ENCODE results near the gene SPRED2.
A peak's percentile ranks its signal among the peaks of the same experiment; 100 is the strongest.

The SPRED2 gene

GRCh38 chr2:65311596-65311995 lies 120.8 kb downstream of the SPRED2 start:
- DNase-seq (ENCODE audit: low read depth, low spot score) = no peak

DNA sequence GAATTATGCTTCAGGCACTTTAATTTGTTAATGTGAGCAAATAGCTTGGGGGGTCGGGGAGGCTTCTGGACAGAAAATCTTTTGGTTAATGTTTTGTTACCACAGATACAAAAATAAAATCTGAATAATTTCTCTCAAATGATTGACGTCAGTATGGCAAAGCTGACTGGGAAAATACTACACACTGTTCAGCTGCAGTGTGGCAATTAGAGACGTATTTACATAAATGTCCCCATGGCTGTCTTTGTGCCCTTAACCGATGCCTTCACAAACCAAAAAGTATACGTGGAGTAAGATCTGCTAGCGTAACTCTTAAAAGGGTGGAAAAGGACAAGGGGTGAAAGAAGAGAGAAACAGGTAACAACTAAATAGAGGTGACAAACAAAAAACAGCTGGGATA lies 121.3 kb downstream of the SPRED2 start:
- no peak for DNase-seq (ENCODE audit: low read depth, low spot score)

GRCh38 chr2:65309699-65310098 lies 122.7 kb downstream of the SPRED2 start:
- DNase-seq (ENCODE audit: low read depth, low spot score) = peak; percentile 70

DNA sequence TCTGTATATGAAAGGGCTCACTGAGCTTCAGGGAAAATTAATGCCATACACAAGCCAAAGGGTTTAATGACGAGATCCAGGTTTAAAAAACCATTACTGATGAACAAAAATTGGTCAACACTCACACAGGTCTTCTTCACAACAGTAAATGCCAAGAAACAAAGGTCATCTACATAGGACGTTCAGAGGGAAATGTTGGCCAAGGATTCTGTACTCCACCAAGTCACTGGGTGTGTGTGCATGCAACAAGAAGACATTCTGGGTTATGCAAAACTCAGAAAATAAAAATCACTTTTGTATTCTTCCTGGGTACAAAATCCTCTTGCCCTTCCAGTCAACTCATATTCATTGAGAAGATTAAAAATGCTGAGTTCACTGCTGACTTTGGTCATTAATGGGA lies 126.5 kb downstream of the SPRED2 start:
- no peak for DNase-seq (ENCODE audit: low read depth, low spot score)

DNA sequence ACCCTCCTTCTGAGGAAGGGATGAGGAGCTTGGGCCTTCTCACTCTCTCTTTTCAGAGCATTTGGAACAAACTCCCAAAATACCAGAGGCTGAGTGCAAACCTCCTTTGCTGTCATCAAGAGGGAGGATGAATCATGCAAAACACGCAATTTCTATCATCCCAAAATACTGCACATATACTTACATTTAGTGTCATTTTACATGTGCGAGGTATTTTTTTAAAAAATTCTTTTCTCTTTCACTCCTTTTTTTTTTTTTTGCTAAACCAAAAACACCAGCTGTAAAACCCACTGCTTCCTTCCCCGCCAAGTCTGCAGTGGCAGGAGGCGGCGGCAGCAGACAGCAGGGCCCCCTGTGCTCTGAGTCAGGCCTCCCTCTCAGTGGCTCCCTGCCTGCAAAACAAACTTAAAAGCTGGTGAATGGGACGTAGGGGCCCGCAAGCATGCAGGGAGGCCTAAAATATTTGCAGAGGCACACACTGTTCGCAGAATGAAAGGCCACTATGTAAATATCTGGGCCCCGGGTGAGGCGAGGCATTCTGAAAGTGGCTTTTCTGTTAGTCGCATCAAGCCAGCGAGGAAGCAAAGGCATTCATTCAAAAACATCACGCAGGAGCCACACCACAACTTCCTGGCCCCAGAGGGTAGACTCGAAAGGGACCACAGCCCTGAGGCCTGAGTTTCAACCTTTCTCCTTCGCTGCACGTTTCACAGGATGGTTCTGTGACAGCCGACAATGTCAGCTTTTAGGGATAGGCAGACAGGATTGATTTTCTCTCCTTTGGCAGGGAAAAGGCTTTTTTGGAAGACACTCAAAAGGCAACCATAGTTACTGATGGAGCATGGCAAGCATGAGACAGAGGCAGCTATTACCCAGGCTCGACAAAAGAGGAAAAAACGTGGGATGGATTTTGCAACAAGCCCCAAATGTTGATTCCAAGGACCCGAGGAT lies 131.4 kb downstream of the SPRED2 start:
- no peak for DNase-seq (ENCODE audit: low read depth, low spot score)

DNA sequence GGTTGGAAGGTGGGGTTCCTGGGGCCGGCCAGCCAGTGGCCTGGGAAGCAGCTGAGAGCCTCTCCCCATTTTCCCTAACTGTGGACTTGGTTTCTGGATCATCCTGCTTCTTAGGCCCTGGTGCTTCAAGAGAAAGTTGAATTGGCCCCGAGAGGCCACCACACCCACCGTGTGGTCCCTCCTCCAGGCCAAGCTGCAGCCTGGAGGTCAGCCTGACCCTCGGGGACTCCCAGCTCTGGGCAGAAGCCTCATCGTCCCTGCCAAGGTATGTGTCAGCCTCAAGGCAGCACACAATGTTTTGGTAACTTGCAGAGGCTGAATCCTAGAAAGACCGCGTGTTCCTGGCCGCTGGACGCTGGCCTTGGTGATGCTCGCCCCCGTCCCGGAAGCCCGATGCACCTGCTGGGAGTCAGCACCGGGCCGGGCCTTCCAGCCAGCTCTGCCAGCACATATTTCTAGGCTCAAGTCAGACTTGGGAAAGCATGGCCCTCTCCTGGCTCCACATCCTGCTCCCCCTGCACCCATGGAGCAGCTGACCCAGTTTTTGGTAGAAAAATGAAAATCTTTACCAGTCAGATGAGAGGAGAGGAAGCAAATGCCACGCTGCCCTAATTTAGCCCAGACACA lies 132.2 kb downstream of the SPRED2 start:
- DNase-seq (ENCODE audit: low read depth, low spot score) = peak; percentile 32

DNA sequence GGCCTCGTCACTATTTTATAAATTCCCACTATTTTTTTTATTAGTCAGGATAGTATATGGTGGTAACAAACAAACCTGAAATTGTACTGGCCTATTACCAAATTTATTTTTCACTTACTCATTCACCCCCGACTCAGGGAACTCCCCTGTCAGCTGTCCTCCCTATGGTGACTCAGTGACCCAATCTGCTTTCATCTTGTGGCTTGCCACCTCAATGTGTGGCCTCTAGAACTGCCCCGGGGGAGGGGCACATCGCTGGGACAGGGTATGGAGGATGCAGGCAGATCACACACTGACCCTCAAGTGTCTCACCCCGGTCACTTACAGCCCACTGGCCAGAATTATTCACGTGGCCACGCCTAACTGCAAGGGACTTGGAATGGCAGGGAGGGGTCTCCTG lies 133.2 kb downstream of the SPRED2 start:
- DNase-seq (ENCODE audit: low read depth, low spot score) = no peak

DNA sequence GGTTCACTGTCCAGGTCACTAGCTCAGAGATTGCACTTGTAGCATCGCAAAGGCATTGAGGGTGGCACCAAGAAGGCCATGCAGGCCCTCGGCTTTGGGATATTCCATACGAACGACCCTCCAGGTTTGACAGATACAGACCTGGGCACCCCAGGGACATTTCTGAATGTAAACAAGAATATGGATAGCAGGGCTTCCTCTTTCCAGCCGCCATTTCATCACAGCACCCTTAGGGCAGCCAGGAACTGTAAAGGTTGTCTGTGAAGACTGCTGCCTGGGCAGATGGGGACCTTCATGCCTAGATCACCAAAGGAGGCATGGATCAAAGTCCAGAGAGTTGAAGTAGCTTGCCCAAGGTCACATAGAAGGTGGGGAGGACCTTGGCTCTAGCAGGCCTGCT lies 134.3 kb downstream of the SPRED2 start:
- no peak for DNase-seq (ENCODE audit: low read depth, low spot score)

DNA sequence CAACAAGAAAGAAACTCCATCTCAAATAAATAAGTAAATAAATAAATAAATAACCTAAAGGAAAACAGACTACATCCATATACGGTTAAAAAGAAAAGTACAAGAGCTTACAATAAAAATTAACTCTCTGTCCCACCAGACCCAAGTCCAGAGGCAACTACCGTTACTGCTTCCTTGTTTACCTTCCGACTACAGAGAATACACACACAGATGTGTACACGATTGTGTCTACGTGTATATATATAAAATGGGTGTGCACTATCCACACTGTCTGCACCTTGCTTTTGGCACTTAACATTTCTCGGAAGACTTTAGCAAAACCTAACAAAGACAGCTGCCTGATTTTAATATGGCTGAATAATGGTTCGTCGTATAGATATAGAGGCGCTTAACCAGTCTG lies 134.9 kb downstream of the SPRED2 start:
- no peak for DNase-seq (ENCODE audit: low read depth, low spot score)

- no peak for DNase-seq (ENCODE audit: low read depth, low spot score)
Measured at GRCh38 chr2:65296971-65297370, 135.4 kb downstream of the SPRED2 start.

- DNase-seq (ENCODE audit: low read depth, low spot score) = no peak
Measured at GRCh38 chr2:65294701-65295100, 137.7 kb downstream of the SPRED2 start.

- DNase-seq (ENCODE audit: low read depth, low spot score) = no peak
Measured at GRCh38 chr2:65294136-65294535, 138.3 kb downstream of the SPRED2 start.

DNA sequence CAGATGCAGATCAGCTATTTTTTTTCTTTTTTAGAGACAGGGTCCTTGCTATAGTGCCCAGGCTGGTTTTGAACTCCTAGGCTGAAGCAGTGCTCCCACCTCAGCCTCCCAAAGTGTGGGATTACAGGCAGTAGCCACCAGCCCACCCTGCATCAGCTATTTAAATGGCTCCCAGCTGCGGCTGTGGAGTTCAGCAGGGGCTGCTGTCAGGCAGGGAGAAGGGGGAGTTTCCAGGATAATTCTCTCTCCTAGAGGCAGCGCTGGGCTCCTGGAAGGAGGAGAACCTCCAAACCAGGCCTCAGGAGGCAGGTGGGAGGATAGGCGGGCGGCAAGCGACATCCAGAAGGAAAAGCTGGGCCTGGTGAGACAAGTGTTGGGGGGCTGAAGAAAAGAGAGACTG lies 139.0 kb downstream of the SPRED2 start:
- no peak for DNase-seq (ENCODE audit: low read depth, low spot score)

DNA sequence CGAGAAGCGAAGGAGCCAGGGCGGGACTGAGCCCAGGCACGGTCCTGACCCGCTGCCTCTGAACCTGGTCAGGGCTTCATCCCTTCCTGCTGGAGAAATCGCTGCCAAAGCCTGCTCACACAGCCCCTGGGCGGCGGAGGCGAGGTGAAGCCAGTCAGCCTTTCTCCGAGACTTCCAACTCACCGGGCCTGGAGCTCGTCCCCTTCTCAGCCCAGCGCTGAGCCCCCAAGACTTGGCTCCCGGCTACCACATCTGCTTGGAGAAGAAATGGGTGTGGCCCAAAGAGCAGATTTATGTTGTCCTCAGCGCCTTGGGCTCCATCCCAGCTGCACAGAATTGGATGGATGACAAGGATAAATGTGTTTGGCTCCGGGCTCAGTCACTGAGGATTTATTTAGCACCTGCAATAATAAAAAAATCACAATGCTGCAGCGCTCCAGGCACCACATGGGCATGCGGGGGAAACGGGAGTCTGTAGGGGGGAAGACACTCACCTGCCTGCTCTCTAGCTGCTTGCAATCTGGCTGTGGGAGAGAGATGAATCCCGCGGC lies 139.9 kb downstream of the SPRED2 start:
- DNase-seq (ENCODE audit: low read depth, low spot score) = no peak

DNA sequence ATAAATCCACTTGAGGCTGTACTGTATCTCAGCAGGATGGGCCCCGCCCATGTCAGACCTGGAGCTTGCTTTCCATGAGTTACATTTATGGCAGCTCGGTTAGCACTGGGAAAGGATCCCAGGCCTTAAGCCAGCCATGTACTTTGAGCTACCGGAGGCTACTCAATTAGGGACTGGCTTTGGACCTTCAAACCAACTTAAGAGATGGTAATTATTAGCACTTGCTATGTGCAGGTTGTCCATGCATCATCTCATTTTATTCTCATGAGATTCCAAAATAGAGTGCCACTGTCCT lies 140.3 kb downstream of the SPRED2 start:
- DNase-seq (ENCODE audit: low read depth, low spot score) = no peak

DNA sequence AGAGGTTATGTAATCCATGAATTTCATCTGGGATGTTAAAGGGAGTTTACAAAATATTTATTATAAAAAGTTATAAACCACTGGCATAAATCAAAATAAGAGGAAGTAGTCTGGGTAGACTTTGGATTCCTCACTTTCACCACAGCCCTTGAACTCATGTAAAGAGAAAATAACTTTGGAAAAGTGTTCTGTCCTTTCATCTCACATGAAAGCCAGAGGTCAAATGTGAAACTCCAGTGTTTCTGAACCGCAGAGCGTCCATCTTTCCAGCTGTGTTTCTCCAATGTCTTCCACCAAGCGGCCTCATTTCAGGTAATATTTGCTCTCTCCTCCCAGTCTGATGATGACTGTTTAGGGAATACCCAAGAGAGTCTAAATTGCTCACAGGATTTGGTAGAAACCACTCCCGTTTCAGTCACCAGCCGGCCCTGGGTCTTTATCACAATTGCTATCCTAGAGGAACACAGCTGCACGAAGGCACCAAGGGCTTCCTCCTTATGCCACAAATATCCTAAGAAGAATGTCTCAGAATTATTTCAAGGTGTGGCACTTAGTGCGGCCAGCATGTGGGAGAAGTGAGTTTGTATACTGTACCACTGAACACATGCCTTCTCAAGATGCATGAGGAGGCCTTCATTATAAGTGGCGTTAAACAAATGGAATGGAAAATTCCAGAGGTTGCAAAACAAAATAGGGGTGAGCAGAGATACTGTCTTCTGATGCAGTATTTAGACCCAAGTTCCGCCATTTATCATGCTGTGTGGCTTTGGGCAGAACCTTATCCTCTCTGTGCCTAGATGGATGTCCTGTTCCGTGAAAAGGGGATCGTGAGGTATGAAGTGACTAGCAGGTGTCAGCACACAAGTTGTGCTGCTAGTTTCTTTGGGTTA lies 140.9 kb downstream of the SPRED2 start:
- no peak for DNase-seq (ENCODE audit: low read depth, low spot score)

- no peak for DNase-seq (ENCODE audit: low read depth, low spot score)
Measured at GRCh38 chr2:65287364-65287763, 145.0 kb downstream of the SPRED2 start.

DNA sequence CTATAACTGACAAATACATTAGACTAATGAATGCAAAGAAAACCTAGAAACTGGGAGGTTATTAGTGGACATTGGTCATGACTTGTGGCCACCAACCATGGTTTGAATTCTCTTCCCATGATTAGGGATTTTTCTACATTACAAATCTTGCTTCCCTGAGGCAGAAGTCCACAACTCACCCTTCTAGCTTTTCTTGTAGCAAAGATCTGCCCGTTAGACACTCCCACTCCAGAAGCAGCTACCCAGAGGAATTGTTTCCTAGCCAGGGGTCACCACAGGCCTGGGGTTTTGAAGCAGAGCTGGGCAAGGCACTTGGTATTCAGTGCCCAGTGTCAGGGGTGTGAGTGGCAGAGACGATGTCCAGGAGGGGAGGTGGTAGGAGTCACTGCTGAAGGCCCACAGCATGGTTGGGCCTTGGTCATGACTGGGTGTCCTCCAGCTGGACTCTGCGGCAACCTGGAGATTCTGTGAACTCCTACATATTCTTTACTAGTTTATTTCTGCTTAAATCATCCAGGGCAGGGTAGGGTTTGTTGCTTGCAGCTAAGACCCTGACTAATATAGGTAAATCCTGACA lies 149.8 kb downstream of the SPRED2 start:
- no peak for DNase-seq (ENCODE audit: low read depth, low spot score)

- DNase-seq (ENCODE audit: low read depth, low spot score) = no peak
Measured at GRCh38 chr2:65281627-65282351, 150.6 kb downstream of the SPRED2 start.

DNA sequence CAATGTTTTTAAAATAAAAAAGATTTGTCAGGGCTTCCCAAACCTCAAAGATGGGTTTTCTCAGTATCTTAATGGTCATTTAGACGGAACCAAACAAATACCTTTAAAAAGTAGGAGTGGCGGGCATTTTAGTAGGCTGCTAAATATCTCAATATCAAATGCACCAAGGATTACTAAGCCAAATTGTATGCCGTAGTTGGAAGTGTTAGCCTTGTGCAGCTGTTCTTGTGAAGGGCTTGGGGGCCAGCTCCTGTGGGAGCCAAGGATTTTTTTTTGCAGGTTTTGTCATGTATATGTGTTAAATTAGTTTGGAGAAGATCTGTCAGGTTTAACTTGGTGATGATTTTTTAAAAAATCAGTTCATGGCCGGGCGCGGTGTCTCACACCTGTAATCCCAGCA lies 152.6 kb downstream of the SPRED2 start:
- no peak for DNase-seq (ENCODE audit: low read depth, low spot score)

GRCh38 chr2:65278531-65278981 lies 153.8 kb downstream of the SPRED2 start:
- peak; percentile 60 for DNase-seq (ENCODE audit: low read depth, low spot score)

Data from ELF-1 (cell line).